Measurements from ENCODE around the gene MYO5A.

GRCh38 chr15:52282418-52282817 is 246.3 kb downstream of the MYO5A start:
- TF ChIP-seq POLR2AphosphoS5 (IDR thresholded peaks at IDR 0.05; ENCODE audit: low read depth, low read length): no peak
- no peak for TF ChIP-seq POLR2A (IDR thresholded peaks at IDR 0.05; ENCODE audit: low read depth, low read length)
- TF ChIP-seq POU2F2 (IDR thresholded peaks at IDR 0.05; ENCODE audit: low read depth, low read length): no peak
